GM13977 (cell line): ENCODE results near the gene MED13L.

Experiments
- DNase-seq: peaks from one replicate; pipeline ENCODE4 v3.0.0; 2012; ENCODE audit warnings: low spot score
- CTCF ChIP-seq: IDR thresholded peaks from 2 replicates; pipeline ENCODE4 v1.5.1; 2012; ENCODE audit warnings: mild to moderate bottlenecking, control low read depth; ENCODE audit not compliant: insufficient read depth; ENCODE audit errors: extremely low read depth, missing control alignments
- in situ Hi-C: fragments of 300-500 bp; cut with MboI; formaldehyde crosslinking; loops from one replicate; pipeline ENCODE4 v1.12.0; 2022; ENCODE audit warnings: low sequenced_read_pairs, low pct_unique_long_range_greater_than_20kb, mixed read lengths, inconsistent platforms; ENCODE audit not compliant: unreplicated experiment

MED13L gene

GRCh38 chr12:116048879-116049278 lies 228.6 kb downstream of the MED13L start:
- TF ChIP-seq CTCF = no peak
- in situ Hi-C loops = no loop called here
- DNase-seq = no peak

- no peak for TF ChIP-seq CTCF
- DNase-seq = no peak
- in situ Hi-C loops = no loop called here
Observed at GRCh38 chr12:116046039-116046438, 231.5 kb downstream of the MED13L start.

- in situ Hi-C loops = no loop called here
- DNase-seq = no peak
- no peak for TF ChIP-seq CTCF
Observed at GRCh38 chr12:116045150-116045549, 232.3 kb downstream of the MED13L start.

- no peak for TF ChIP-seq CTCF
- DNase-seq = no peak
- in situ Hi-C loops = no loop called here
Observed at GRCh38 chr12:116043659-116044535, 233.6 kb downstream of the MED13L start.

- DNase-seq = no peak
- in situ Hi-C loops = no loop called here
- no peak for TF ChIP-seq CTCF
Observed at GRCh38 chr12:116040402-116040801, 237.1 kb downstream of the MED13L start.

- TF ChIP-seq CTCF = no peak
- in situ Hi-C loops = no loop called here
- DNase-seq = no peak
Observed at GRCh38 chr12:116039081-116039480, 238.4 kb downstream of the MED13L start.
